Measurements from ENCODE around the gene ZNF516. TPM values are rescaled to one million over a fixed set of nuclear protein-coding genes. Genes with fewer than 3 reads are reported as not detected.

ZNF516 gene
- total and polyA plus RNA-seq, 2 experiments from 2014 or later: 17.0 to 78.6 TPM

GRCh38 chr18:76491776-76492668 lies 3.0 kb downstream of the ZNF516 start:
- Histone ChIP-seq H3K36me3 (no peaks in the 10 kb centered on the region), H3K4me1 (ENCODE audit: low read depth) (peaks cover 18% of the 10 kb centered on the region), H3K27me3 (no peaks in the 10 kb centered on the region), H3K27ac (peak overlapping the region; percentile 69), H3K4me3 (peak overlapping the region; percentile 65), H3K9me3 (ENCODE audit: low read depth) (no peaks in the 10 kb centered on the region)
- DNase-seq (ENCODE audit: low read depth in 1 of 2, low spot score in 1 of 2): peak; percentile 48 to 53
- no peak for TF ChIP-seq CTCF (IDR thresholded peaks at IDR 0.05; ENCODE audit: low read depth, low read length)

- peak; percentile 75 to 77 for DNase-seq (ENCODE audit: low read depth in 1 of 2, low spot score in 1 of 2)
Observed at GRCh38 chr18:76491473-76491775, 3.6 kb downstream of the ZNF516 start.

GRCh38 chr18:76490670-76491472 lies 4.2 kb downstream of the ZNF516 start:
- Histone ChIP-seq H3K4me1 (ENCODE audit: low read depth) (peaks cover 18% of the 10 kb centered on the region), H3K27me3 (no peaks in the 10 kb centered on the region), H3K27ac (peak overlapping the region; percentile 69), H3K4me3 (peak overlapping the region; percentile 65), H3K9me3 (ENCODE audit: low read depth) (no peaks in the 10 kb centered on the region), H3K36me3 (no peaks in the 10 kb centered on the region)
- peak; percentile 25 to 57 for DNase-seq (ENCODE audit: low read depth in 1 of 2, low spot score in 1 of 2)
- TF ChIP-seq CTCF (IDR thresholded peaks at IDR 0.05; ENCODE audit: low read depth, low read length): no peak

More at GRCh38 chr18:76491473-76491775, 3.6 kb downstream of the ZNF516 start:
- no peaks in the 10 kb centered on the region for H3K36me3 ChIP-seq
- no peaks in the 10 kb centered on the region for H3K27me3 ChIP-seq
- H3K4me3 ChIP-seq: peak overlapping the region; percentile 65
- peak overlapping the region; percentile 69 for H3K27ac ChIP-seq
- no peaks in the 10 kb centered on the region for H3K9me3 ChIP-seq (ENCODE audit: low read depth)
- peaks cover 18% of the 10 kb centered on the region for H3K4me1 ChIP-seq (ENCODE audit: low read depth)
- TF ChIP-seq CTCF (IDR thresholded peaks at IDR 0.05; ENCODE audit: low read depth, low read length): no peak

- no peak for TF ChIP-seq CTCF (IDR thresholded peaks at IDR 0.05; ENCODE audit: low read depth, low read length)
- DNase-seq (ENCODE audit: low read depth in 1 of 2, low spot score in 1 of 2): no peak
- H3K36me3 ChIP-seq: no peaks in the 10 kb centered on the region
- H3K4me3 ChIP-seq: peak overlapping the region; percentile 65
- peaks cover 18% of the 10 kb centered on the region for H3K4me1 ChIP-seq (ENCODE audit: low read depth)
- H3K27ac ChIP-seq: no peak overlapping the region
- H3K27me3 ChIP-seq: no peaks in the 10 kb centered on the region
- H3K9me3 ChIP-seq (ENCODE audit: low read depth): no peaks in the 10 kb centered on the region
Observed at GRCh38 chr18:76490033-76490432, 5.0 kb downstream of the ZNF516 start.

GRCh38 chr18:76489081-76489480 lies 6.0 kb downstream of the ZNF516 start:
- Histone ChIP-seq H3K4me1 (ENCODE audit: low read depth) (peaks cover 18% of the 10 kb centered on the region), H3K27me3 (no peaks in the 10 kb centered on the region), H3K36me3 (no peaks in the 10 kb centered on the region), H3K9me3 (ENCODE audit: low read depth) (no peaks in the 10 kb centered on the region), H3K4me3 (no peak overlapping the region), H3K27ac (no peak overlapping the region)
- TF ChIP-seq CTCF (IDR thresholded peaks at IDR 0.05; ENCODE audit: low read depth, low read length): no peak
- no peak for DNase-seq (ENCODE audit: low read depth in 1 of 2, low spot score in 1 of 2)
